Measurements from ENCODE around the gene ATL2.
A peak's percentile ranks its signal among the peaks of the same experiment; 100 is the strongest.
"Not testable (repeated sequence)": the region's sequence is repeated elsewhere in the genome, so short reads cannot be mapped to it uniquely, and the experiment has no call there.

The ATL2 gene

DNA sequence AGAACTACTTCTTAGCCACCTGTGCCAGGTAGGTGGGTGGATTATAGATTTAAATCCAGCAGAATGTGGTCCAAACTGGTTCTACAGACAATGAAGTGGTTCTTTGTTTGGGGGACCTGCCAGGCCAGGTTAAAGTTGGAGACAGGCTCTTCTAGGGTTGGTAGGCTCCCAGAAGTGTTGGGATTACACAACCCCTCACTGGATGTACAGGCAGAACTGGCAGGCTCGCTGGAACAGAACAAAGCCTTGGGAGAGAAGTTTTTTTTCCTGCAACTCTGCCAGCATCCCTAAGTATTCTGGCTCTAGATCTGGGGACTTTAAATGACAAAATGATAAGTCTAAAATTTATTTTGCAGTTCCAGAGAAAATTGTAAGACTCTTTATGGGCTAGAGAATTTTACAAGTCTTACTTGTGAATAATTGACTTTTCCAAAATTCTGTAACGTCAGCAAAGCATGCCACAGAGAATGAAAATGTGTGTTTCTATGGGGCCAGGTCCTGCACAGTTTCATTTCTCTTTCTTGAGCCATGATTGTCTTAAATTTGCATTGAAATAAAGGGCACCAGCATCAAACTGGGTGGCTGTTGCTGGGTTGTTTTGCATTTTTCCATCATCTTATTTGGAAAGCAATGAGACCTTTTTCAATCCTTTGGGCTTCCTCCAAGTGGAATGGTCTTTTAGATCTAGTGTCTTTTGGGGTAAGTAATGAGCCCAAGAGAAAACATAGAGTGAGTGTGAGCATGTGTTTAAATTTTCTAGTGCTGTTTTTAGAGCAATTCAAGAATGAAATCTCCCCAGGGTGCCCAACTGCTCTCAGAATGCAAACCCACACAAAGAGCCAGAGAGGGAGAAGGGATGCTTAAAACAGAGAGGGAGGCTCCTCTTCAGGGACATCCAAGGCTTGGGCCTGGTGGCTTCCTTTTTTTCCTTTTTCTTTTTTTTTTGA is 32.4 kb upstream of the ATL2 start:
- no peak for TF ChIP-seq JUND (IDR thresholded peaks at IDR 0.05; ENCODE audit: low read depth)
- in situ Hi-C loops (cut with HindIII; ENCODE audit: low pct_unique_long_range_greater_than_20kb, low sequenced_read_pairs) = no loop called here
- peak in 1 of 2 experiments; percentile 72 for DNase-seq (ENCODE audit: low read depth in 1 of 2, low spot score in 1 of 2)

DNA sequence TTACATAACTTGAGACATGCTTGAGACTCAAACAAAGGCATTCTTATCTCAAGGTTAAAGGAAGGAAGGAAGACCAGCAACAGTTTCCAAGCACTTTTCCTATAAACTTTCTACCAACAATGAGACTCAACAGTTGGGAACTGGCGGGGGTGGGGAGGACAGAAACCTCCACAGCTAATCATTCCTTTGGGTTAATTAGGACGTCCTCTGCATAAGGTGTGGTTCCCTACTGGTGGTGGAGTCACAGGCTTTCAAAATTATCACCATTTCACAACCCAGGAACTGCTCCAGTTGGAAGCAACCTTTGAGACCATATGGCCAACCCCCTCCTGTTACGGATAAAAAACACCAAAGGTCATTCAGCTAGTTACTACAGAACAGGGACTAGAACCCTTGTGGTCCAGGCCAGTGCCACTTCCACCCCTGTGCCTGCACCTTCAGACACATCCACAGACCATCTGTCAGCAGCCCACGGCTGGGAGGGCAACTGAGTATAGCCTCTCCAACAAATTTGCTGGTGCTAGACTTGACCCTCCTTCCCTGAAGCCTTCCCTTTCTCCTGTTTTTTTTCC is 30.1 kb upstream of the ATL2 start:
- in situ Hi-C loops (cut with HindIII; ENCODE audit: low pct_unique_long_range_greater_than_20kb, low sequenced_read_pairs) = no loop called here
- DNase-seq (ENCODE audit: low read depth in 1 of 2, low spot score in 1 of 2) = no peak
- no peak for TF ChIP-seq JUND (IDR thresholded peaks at IDR 0.05; ENCODE audit: low read depth)

DNA sequence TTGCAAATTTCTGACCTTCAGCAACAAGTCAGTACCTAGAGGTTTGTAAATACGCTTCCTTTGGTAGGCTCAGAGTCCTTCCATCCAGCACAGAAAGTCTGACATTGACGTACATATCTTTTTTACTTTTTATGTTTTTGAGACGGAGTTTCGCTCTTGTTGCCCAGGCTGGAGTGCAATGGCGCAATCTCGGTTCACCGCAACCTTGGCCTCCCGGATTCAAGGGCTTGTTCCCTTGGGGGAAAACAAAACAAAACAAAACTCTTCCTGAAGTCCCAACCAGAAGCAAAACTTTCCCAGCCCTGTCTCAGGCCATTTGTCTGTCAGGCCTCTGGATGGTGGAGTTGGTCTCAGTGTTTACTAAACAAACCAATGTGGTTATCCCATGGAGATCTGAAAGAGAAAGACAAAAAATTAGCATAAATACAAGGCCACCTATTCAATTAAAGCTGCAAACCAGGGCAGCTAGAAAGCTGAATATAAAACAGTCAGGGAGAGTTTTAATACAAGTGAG is 29.6 kb upstream of the ATL2 start:
- no peak for DNase-seq (ENCODE audit: low read depth in 1 of 2, low spot score in 1 of 2)
- in situ Hi-C loops (cut with HindIII; ENCODE audit: low pct_unique_long_range_greater_than_20kb, low sequenced_read_pairs) = no loop called here
- no peak for TF ChIP-seq JUND (IDR thresholded peaks at IDR 0.05; ENCODE audit: low read depth)

DNA sequence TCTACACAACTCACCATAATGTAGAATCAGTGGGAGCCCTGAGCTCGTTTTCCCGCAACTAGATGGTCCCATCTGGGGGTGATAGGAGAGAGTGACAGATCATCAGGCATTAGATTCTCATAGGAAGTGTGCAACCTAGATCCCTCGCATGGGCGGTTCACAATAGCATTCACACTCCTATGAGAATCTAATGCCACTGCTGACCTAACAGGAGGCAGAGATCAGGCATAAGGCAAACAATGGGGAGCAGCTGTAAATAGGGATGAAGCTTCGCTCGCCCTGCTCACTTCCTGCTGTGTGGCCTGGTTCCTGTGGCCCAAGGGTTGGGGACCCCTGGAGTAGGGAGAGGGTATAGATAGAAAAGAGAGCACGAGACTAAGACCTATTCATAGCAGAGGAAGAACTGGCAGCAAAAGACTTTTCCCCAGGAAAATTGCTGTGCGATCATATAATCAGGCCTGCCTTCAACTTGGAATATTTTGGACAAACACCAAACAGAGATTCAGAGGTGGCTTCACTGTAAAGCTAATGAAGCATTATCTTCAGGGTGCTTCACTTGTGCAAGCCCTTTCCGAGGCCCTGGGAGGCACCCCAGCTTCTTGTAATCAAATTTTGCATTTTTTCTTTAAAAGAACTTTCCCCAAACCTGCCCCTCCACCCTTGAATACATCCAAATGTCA is 29.0 kb upstream of the ATL2 start:
- in situ Hi-C loops (cut with HindIII; ENCODE audit: low pct_unique_long_range_greater_than_20kb, low sequenced_read_pairs) = no loop called here
- DNase-seq (ENCODE audit: low read depth in 1 of 2, low spot score in 1 of 2) = no peak
- no peak for TF ChIP-seq JUND (IDR thresholded peaks at IDR 0.05; ENCODE audit: low read depth)

DNA sequence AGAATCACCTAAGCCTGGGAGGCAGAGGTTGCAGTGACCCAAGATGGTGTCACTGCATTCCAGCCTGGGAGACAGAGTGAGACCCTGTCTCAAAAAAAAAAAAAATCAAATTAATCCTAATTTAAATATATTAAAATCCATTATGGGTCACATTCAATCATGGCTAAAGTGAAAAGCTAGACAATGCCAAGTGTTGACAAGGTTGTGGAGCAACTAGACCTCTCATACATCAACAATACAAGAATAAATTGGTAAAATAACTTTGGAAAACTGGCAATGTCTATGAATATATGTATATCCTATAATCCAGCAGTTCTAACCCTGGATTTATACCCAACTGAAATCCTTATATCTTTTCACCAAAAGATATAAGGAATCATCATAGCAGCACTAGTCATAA is 23.4 kb upstream of the ATL2 start:
- no peak for DNase-seq (ENCODE audit: low read depth in 1 of 2, low spot score in 1 of 2)
- no peak for TF ChIP-seq JUND (IDR thresholded peaks at IDR 0.05; ENCODE audit: low read depth)
- in situ Hi-C loops (cut with HindIII; ENCODE audit: low pct_unique_long_range_greater_than_20kb, low sequenced_read_pairs) = no loop called here

- in situ Hi-C loops (cut with HindIII; ENCODE audit: low pct_unique_long_range_greater_than_20kb, low sequenced_read_pairs) = no loop called here
- no peak for TF ChIP-seq JUND (IDR thresholded peaks at IDR 0.05; ENCODE audit: low read depth)
- no peak for DNase-seq (ENCODE audit: low read depth in 1 of 2, low spot score in 1 of 2)
Observed at GRCh38 chr2:38398739-38399138, 21.7 kb upstream of the ATL2 start.

- no peak for DNase-seq (ENCODE audit: low read depth in 1 of 2, low spot score in 1 of 2)
- in situ Hi-C loops (cut with HindIII; ENCODE audit: low pct_unique_long_range_greater_than_20kb, low sequenced_read_pairs) = no loop called here
- no peak for TF ChIP-seq JUND (IDR thresholded peaks at IDR 0.05; ENCODE audit: low read depth)
Observed at GRCh38 chr2:38394903-38395341, 17.8 kb upstream of the ATL2 start.

GRCh38 chr2:38394041-38394440 is 17.0 kb upstream of the ATL2 start:
- no peak for DNase-seq (ENCODE audit: low read depth in 1 of 2, low spot score in 1 of 2)
- in situ Hi-C loops (cut with HindIII; ENCODE audit: low pct_unique_long_range_greater_than_20kb, low sequenced_read_pairs) = no loop called here

DNA sequence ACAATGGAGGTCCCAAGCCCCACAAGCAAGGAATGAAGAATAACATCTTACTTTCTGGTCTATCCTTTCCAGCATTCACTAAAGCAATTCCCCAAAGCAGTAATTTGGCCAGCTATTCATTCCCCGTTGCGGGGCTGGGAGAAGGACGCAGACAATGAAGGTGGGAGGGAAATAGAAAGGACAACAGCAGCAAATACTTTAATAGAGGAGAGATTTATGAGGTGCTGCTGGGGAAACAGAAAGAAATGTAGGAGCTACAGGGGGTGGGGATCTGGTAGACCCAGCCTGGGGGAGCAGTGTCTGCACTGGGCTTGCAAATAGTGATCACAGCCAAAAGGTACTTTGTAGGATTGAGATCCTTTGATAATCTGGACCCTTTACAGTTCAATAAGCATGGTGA is 13.9 kb upstream of the ATL2 start:
- no peak for DNase-seq (ENCODE audit: low read depth in 1 of 2, low spot score in 1 of 2)
- TF ChIP-seq JUND (IDR thresholded peaks at IDR 0.05; ENCODE audit: low read depth) = no peak
- in situ Hi-C loops (cut with HindIII; ENCODE audit: low pct_unique_long_range_greater_than_20kb, low sequenced_read_pairs) = no loop called here

More at GRCh38 chr2:38394041-38394440, 17.0 kb upstream of the ATL2 start:
- no peak for TF ChIP-seq JUND (IDR thresholded peaks at IDR 0.05; ENCODE audit: low read depth)

GRCh38 chr2:38387887-38388286 is 10.8 kb upstream of the ATL2 start:
- no peak for TF ChIP-seq JUND (IDR thresholded peaks at IDR 0.05; ENCODE audit: low read depth)
- in situ Hi-C loops (cut with HindIII; ENCODE audit: low pct_unique_long_range_greater_than_20kb, low sequenced_read_pairs) = no loop called here
- DNase-seq (ENCODE audit: low read depth in 1 of 2, low spot score in 1 of 2) = no peak

DNA sequence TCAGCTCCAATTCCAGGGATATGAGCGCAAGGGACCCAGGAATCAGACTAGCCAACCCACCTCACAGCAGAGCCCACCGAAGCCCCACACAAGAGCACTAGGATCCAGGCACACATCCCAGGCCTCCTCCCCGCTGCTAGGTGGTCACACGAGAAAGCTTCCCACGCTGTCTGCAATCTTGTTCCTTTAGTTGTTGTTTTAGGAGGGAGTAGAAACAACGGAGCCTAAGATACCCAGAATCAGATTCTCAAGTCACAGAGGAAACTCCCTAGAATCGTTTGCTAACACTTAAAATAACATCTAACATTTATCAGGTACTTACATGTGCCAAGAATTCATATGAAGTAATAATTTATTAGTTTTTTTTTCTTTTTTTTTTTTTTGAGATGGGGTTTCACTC is 9.7 kb upstream of the ATL2 start:
- in situ Hi-C loops (cut with HindIII; ENCODE audit: low pct_unique_long_range_greater_than_20kb, low sequenced_read_pairs) = no loop called here
- TF ChIP-seq JUND (IDR thresholded peaks at IDR 0.05; ENCODE audit: low read depth) = no peak

GRCh38 chr2:38386377-38386776 is 9.3 kb upstream of the ATL2 start:
- in situ Hi-C loops (cut with HindIII; ENCODE audit: low pct_unique_long_range_greater_than_20kb, low sequenced_read_pairs) = no loop called here
- no peak for DNase-seq (ENCODE audit: low read depth in 1 of 2, low spot score in 1 of 2)
- no peak for TF ChIP-seq JUND (IDR thresholded peaks at IDR 0.05; ENCODE audit: low read depth)

More for the DNA sequence above, 9.7 kb upstream of the ATL2 start:
- no peak for DNase-seq (ENCODE audit: low read depth in 1 of 2, low spot score in 1 of 2)

DNA sequence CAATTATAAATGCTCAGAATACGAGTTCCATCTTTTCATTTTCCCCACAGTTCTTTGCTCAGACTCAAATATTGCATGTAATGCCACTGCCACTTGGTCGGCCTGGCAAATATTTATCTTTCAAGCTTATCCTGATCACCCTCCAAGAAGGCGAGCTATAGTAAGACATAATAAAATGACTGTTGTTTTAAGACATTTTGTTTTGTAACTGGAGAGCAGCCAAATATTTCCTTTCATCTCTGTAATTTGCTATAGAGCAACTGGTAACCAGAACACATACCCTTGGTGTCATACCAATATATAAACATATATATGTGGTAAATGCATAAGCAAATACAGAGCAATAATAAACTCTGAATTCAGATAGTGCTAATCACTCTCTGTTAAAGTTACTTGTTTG is 7.3 kb upstream of the ATL2 start:
- no peak for TF ChIP-seq JUND (IDR thresholded peaks at IDR 0.05; ENCODE audit: low read depth)
- DNase-seq (ENCODE audit: low read depth in 1 of 2, low spot score in 1 of 2) = no peak
- in situ Hi-C loops (cut with HindIII; ENCODE audit: low pct_unique_long_range_greater_than_20kb, low sequenced_read_pairs) = no loop called here

- DNase-seq (ENCODE audit: low read depth in 1 of 2, low spot score in 1 of 2); in situ Hi-C loops (cut with HindIII; ENCODE audit: low pct_unique_long_range_greater_than_20kb, low sequenced_read_pairs): not testable (repeated sequence)
Observed at GRCh38 chr2:38383741-38384140, 6.7 kb upstream of the ATL2 start.
